Colonic mucosa (tissue), 4 donors: ENCODE results near the gene NLRP11. TPM values are rescaled to one million over a fixed set of nuclear protein-coding genes. Genes with fewer than 3 reads are reported as not detected.
A peak's percentile ranks its signal among the peaks of the same experiment; 100 is the strongest.

Experiments used
- DNase-seq: peaks from one replicate; pipeline ENCODE4 v3.0.0-alpha.2; 2020
- H3K27ac ChIP-seq: fragments of 200-600 bp; one replicate; pipeline ENCODE4 v1.8.0; 2021
- H3K27me3 ChIP-seq: fragments of 200-600 bp; one replicate; pipeline ENCODE4 v1.8.0; 2021
- H3K36me3 ChIP-seq: fragments of 200-600 bp; one replicate; pipeline ENCODE4 v1.8.0; 2021
- H3K4me1 ChIP-seq: fragments of 200-600 bp; one replicate; pipeline ENCODE4 v1.8.0; 2021; ENCODE audit warnings: mild to moderate bottlenecking
- H3K4me3 ChIP-seq: fragments of 200-600 bp; one replicate; pipeline ENCODE4 v1.8.0; 2021
- H3K9ac ChIP-seq, 2 donors: one replicate each; pipeline ENCODE4 v1.7.0; 2013; ENCODE audit warnings: control low read depth in 2 of 2, low read depth in 2 of 2, low read length in 2 of 2
- H3K9me3 ChIP-seq: fragments of 200-600 bp; one replicate; pipeline ENCODE4 v1.8.0; 2021
- intact Hi-C: fragments of 100-400 bp; cut with DNase I; formaldehyde crosslinking; loops from one replicate; pipeline ENCODE4 v1.14.1; 2022
- total RNA-seq, 2 donors: library from RNA; stranded (reverse); fragmentation: NEBNext Ultra II Directional in 1 of 2; extraction: Animal tissue kit (Norgen Biotek cat#: 25700) in 1 of 2; gene quantifications; one replicate each; pipeline ENCODE4 v1.2.1, GENCODE V29; 2021
- TF ChIP-seq, protein P1 (sequence below): fragments of 200-600 bp; IDR thresholded peaks from one replicate; pipeline ENCODE4 v1.8.0; 2022; ENCODE audit warnings: antibody characterized with exemption, mild to moderate bottlenecking
- donor health status: healthy.
- donor health status: DM: no; HTN: no; CAD: no.
- donor health status: DM: no; HTN: no; CAD: no.

NLRP11 gene
- total RNA-seq, 2 donors from 2014 or later = 0.07 TPM; not detected in 1

DNA sequence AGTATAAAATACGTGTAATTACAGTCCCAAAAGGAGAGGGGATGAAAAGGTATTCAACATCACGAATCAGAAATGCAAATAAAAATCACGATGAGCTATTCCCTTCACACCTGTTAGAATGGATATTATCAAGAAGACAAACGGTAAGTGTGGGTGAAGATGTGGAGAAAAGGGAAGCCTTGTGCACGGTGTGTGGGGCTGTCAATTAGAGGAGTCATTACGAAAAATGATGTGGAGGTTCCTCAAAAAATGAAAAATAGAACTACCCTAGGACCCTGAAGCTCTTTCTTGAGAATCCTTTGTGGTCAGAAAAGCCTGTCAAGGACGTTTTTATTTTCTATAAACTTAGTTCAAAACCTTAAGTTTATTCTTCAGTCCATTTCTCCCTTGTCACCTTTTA lies 19.4 kb downstream of the NLRP11 start:
- intact Hi-C loops = no loop called here
- H3K9ac ChIP-seq = no peak overlapping the region
- TF ChIP-seq, protein P1, sequence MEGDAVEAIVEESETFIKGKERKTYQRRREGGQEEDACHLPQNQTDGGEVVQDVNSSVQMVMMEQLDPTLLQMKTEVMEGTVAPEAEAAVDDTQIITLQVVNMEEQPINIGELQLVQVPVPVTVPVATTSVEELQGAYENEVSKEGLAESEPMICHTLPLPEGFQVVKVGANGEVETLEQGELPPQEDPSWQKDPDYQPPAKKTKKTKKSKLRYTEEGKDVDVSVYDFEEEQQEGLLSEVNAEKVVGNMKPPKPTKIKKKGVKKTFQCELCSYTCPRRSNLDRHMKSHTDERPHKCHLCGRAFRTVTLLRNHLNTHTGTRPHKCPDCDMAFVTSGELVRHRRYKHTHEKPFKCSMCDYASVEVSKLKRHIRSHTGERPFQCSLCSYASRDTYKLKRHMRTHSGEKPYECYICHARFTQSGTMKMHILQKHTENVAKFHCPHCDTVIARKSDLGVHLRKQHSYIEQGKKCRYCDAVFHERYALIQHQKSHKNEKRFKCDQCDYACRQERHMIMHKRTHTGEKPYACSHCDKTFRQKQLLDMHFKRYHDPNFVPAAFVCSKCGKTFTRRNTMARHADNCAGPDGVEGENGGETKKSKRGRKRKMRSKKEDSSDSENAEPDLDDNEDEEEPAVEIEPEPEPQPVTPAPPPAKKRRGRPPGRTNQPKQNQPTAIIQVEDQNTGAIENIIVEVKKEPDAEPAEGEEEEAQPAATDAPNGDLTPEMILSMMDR = no peak
- no peak for DNase-seq
- H3K36me3 ChIP-seq = no peaks in the 10 kb centered on the region
- H3K27ac ChIP-seq = no peak overlapping the region
- H3K9me3 ChIP-seq = no peaks in the 10 kb centered on the region
- no peaks in the 10 kb centered on the region for H3K27me3 ChIP-seq
- H3K4me1 ChIP-seq = no peaks in the 10 kb centered on the region
- no peak overlapping the region for H3K4me3 ChIP-seq

DNA sequence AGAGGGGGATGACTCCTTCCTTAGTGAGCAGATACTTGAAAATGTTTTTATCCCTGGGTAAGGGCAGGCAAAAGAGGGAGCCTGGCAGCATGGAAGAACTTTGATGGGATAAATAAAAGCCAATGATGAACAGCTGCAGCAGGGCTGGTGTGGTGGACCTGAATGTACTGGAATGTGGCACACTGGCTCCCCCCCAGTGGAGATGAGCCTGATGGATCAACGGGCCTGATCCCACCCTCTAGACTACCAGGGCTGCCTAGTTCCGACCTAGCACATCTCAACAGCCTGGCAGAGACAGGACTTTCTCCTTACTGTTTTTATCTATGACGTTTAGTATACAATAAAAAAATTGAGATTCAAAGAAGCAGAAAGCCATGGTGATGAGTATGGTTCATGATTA lies 20.5 kb downstream of the NLRP11 start:
- Histone ChIP-seq H3K9ac (no peak overlapping the region), H3K36me3 (no peaks in the 10 kb centered on the region), H3K27ac (no peak overlapping the region), H3K4me3 (no peak overlapping the region), H3K9me3 (no peaks in the 10 kb centered on the region), H3K4me1 (no peaks in the 10 kb centered on the region), H3K27me3 (no peaks in the 10 kb centered on the region)
- no peak for DNase-seq
- intact Hi-C loops = no loop called here
- TF ChIP-seq, protein P1 = no peak

DNA sequence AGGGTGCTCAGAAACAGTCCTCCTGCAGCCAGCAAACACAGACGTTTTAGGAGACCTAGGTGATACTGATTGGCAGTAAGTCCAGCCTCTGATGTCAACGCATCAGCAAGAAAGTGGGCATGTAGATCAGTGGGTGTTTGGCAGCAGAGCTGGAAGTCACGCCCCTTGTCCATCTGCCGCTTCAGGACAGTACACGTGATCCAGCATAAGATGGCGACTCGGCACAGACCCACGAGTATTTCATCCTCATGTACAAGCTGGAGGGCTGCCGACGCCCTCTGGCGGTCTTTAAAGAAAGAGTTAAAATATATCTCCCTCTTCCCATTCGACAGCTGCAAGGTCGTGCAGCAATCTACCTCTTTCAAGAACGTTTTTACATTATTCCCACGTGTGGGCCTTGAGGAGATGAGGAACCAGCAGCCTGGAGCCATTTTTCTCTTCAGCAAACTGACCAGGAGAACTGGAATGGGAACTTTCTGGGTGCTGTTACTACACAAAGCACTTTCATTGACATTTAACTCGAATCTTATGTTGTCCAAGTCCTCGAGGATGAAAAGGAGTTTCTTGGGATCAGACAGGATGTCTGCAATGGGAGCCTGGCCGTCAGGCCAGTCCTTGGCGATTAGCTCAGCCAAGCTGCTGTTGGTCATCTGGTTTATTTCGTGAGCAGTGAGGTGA lies 22.3 kb downstream of the NLRP11 start:
- Histone ChIP-seq H3K9me3 (no peaks in the 10 kb centered on the region), H3K27me3 (no peaks in the 10 kb centered on the region), H3K36me3 (no peaks in the 10 kb centered on the region), H3K27ac (no peak overlapping the region), H3K4me1 (no peaks in the 10 kb centered on the region), H3K4me3 (no peak overlapping the region), H3K9ac (no peak overlapping the region)
- intact Hi-C loops = loop anchor here (5.0 kb wide), 2 partner anchors 102 to 177 kb away; no protein-coding TSS in a partner anchor
- DNase-seq = peak; percentile 63
- TF ChIP-seq, protein P1 = peak; percentile 43

DNA sequence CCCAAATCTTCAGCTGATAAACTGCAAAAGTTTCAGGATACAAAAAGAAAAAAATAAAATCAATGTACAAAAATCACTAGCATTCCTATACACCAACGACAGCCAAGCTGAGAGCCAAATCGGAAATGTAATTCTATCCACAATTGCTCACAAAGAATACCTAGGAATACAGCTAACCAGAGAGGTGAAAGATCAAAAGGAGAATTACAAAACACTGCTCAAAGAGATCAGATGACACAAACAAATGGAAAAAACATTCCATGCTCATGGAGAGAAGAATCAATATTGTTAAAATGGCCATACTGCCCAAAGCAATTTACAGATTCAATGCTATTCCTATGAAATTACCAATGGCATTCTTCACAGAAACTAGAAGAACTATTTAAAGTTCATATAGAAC lies 29.5 kb downstream of the NLRP11 start:
- Histone ChIP-seq H3K4me3 (no peak overlapping the region), H3K4me1 (no peaks in the 10 kb centered on the region), H3K27ac (no peak overlapping the region), H3K36me3 (no peaks in the 10 kb centered on the region), H3K27me3 (no peaks in the 10 kb centered on the region), H3K9ac (no peak overlapping the region), H3K9me3 (no peaks in the 10 kb centered on the region)
- intact Hi-C loops = no loop called here
- TF ChIP-seq, protein P1 = no peak
- no peak for DNase-seq

DNA sequence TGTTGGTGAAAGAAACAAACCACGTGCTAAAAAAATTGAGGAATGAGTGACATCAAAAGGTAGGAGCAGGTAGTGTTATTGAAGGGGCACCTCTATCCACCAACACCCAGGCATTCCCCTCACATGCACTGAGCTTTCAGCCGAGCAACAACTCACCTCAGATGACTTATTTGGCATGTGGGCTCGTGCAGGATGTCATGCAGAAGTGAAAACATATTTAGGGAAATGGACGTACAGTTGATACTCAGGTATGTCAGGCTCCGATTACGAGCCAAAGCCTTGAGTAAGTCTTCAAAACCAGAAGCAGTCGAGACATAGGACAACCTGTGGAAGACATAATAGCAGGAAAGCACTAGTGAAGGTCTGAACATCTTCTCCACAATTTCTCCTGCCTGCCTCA lies 30.4 kb downstream of the NLRP11 start:
- Histone ChIP-seq H3K9ac (no peak overlapping the region), H3K36me3 (no peaks in the 10 kb centered on the region), H3K27me3 (no peaks in the 10 kb centered on the region), H3K4me1 (no peaks in the 10 kb centered on the region), H3K9me3 (no peaks in the 10 kb centered on the region), H3K4me3 (no peak overlapping the region), H3K27ac (no peak overlapping the region)
- intact Hi-C loops = no loop called here
- TF ChIP-seq, protein P1 = no peak
- DNase-seq = no peak
